WTC11 (cell line): Measurements from ENCODE around the gene ALDH2. TPM values are rescaled to one million over a fixed set of nuclear protein-coding genes. Genes with fewer than 3 reads are reported as not detected.
"Not testable (repeated sequence)": the region's sequence is repeated elsewhere in the genome, so short reads cannot be mapped to it uniquely, and the experiment has no call there.

Experiments
- ATAC-seq: fragments of 200-7000 bp; cut with Tn5 transposase; 2 replicates; pipeline ENCODE4 v1.10.0; 2021; ENCODE audit warnings: mild to moderate bottlenecking, moderate library complexity
- CTCF ChIA-PET: fragments of 300-600 bp; sonication (Branson Sonifier 250); formaldehyde crosslinking; loops from one replicate; lab custom pipeline; 2021; ENCODE audit warnings: antibody characterized with exemption; lab: Charles Lee
- POLR2A ChIA-PET: fragments of 350-600 bp; sonication (Branson Sonifier 250); formaldehyde crosslinking; loops from one replicate; lab custom pipeline; 2021; ENCODE audit warnings: antibody characterized with exemption; lab: Charles Lee
- DNase-seq: peaks from one replicate; pipeline ENCODE4 v3.0.0; 2021; ENCODE audit warnings: low spot score
- H3K27ac Mint-ChIP-seq: 2 replicates; pipeline ENCODE4 v1.8.0; 2021; ENCODE audit warnings: mixed read lengths
- H3K27me3 Mint-ChIP-seq: 2 replicates; pipeline ENCODE4 v1.8.0; 2021; ENCODE audit warnings: low read depth, mild to moderate bottlenecking, moderate library complexity, mixed read lengths
- H3K36me3 Mint-ChIP-seq: 2 replicates; pipeline ENCODE4 v1.8.0; 2021; ENCODE audit warnings: mixed read lengths
- H3K4me1 Mint-ChIP-seq: 2 replicates; pipeline ENCODE4 v1.8.0; 2022; ENCODE audit warnings: mixed read lengths
- H3K4me3 Mint-ChIP-seq: 2 replicates; pipeline ENCODE4 v1.8.0; 2021; ENCODE audit warnings: mild to moderate bottlenecking, moderate library complexity, mixed read lengths
- H3K9me3 Mint-ChIP-seq: 2 replicates; pipeline ENCODE4 v1.8.0; 2021; ENCODE audit warnings: mixed read lengths
- E2F4 ChIP-seq: sonication (generic); formaldehyde crosslinking; IDR thresholded peaks from 2 replicates; pipeline ENCODE4 v1.8.1; 2022; ENCODE audit warnings: low read depth, mild to moderate bottlenecking, moderate library complexity, missing genetic modification reagents, borderline replicate concordance
- ERG ChIP-seq: fragments of 250-450 bp; sonication (Bioruptor Pico); IDR thresholded peaks from 2 replicates; pipeline ENCODE4 v1.8.0; 2021; ENCODE audit warnings: mild to moderate bottlenecking
- FOXP4 ChIP-seq: sonication (generic); formaldehyde crosslinking; IDR thresholded peaks from 2 replicates; pipeline ENCODE4 v1.8.0; 2022; ENCODE audit warnings: mild to moderate bottlenecking, missing genetic modification reagents
- IRF1 ChIP-seq: sonication (generic); formaldehyde crosslinking; IDR thresholded peaks from 2 replicates; pipeline ENCODE4 v1.8.0; 2023; ENCODE audit warnings: missing genetic modification reagents
- PRDM15 ChIP-seq: sonication (generic); formaldehyde crosslinking; IDR thresholded peaks from 2 replicates; pipeline ENCODE4 v1.8.0; 2022; ENCODE audit warnings: missing genetic modification reagents
- SMAD3 ChIP-seq: sonication (generic); formaldehyde crosslinking; IDR thresholded peaks from 2 replicates; pipeline ENCODE4 v1.8.0; 2022; ENCODE audit warnings: missing genetic modification reagents, mild to moderate bottlenecking, borderline replicate concordance
- USF2 ChIP-seq: sonication (generic); formaldehyde crosslinking; IDR thresholded peaks from 2 replicates; pipeline ENCODE4 v1.8.1; 2023; ENCODE audit warnings: mild to moderate bottlenecking, missing genetic modification reagents, moderate library complexity
- ZBTB21 ChIP-seq: sonication (generic); formaldehyde crosslinking; IDR thresholded peaks from 2 replicates; pipeline ENCODE4 v1.8.1; 2023; ENCODE audit warnings: mild to moderate bottlenecking, missing genetic modification reagents, borderline replicate concordance
- ZNF219 ChIP-seq: sonication (generic); formaldehyde crosslinking; IDR thresholded peaks from 2 replicates; pipeline ENCODE4 v1.8.0; 2023; ENCODE audit warnings: missing genetic modification reagents, mild to moderate bottlenecking, borderline replicate concordance
- ZNF512 ChIP-seq: sonication (generic); formaldehyde crosslinking; IDR thresholded peaks from 2 replicates; pipeline ENCODE4 v1.8.1; 2022; ENCODE audit warnings: missing genetic modification reagents, borderline replicate concordance
- ZNF671 ChIP-seq: fragments of 250-450 bp; sonication (Bioruptor Pico); IDR thresholded peaks from 2 replicates; pipeline ENCODE4 v1.8.0; 2021; ENCODE audit warnings: mild to moderate bottlenecking
- ZSCAN18 ChIP-seq: fragments of 250-450 bp; sonication (Bioruptor Pico); IDR thresholded peaks from 2 replicates; pipeline ENCODE4 v2.1.2; 2022; ENCODE audit warnings: mild to moderate bottlenecking, moderate library complexity
- total RNA-seq: library from RNA; stranded (reverse); gene quantifications from 3 replicates; pipeline ENCODE4 v1.2.3, GENCODE V29; 2021

The ALDH2 gene
- total RNA-seq, 1 experiment from 2014 or later, result 36.7 TPM

GRCh38 chr12:111819191-111820158 is 52.7 kb downstream of the ALDH2 start (continued):
- TF ChIP-seq PRDM15 (no peak), FOXP4 (no peak)

GRCh38 chr12:111820828-111821227 is 54.1 kb downstream of the ALDH2 start:
- CTCF ChIA-PET, H3K27ac Mint-ChIP-seq, POLR2A ChIA-PET, DNase-seq, ATAC-seq, H3K27me3 Mint-ChIP-seq, H3K4me3 Mint-ChIP-seq: not testable (repeated sequence)
- peak; percentile 67 for TF ChIP-seq USF2 (CRISPR knock-in tag)
- Mint-ChIP-seq H3K36me3 (peaks cover 24% of the 10 kb centered on the region), H3K9me3 (peaks cover 55% of the 10 kb centered on the region), H3K4me1 (peaks cover 18% of the 10 kb centered on the region)

- DNase-seq, result no peak
- ATAC-seq, result no peak
- Mint-ChIP-seq H3K4me1 (peaks cover 18% of the 10 kb centered on the region), H3K9me3 (peaks cover 45% of the 10 kb centered on the region), H3K27ac (no peak overlapping the region), H3K27me3 (peaks cover 3% of the 10 kb centered on the region; the same call in 1 of the 2 replicates), H3K4me3 (no peak overlapping the region), H3K36me3 (peaks cover 22% of the 10 kb centered on the region)
- ChIA-PET POLR2A (no interaction called here), CTCF (interaction anchor here (0.9 to 1.3 kb wide), 2 partner anchors 8 to 10 kb away, joined by 3 read pairs; no protein-coding TSS in a partner anchor)
- TF ChIP-seq ZNF671 (CRISPR knock-in tag), result no peak
Observed at GRCh38 chr12:111822886-111823285, 56.2 kb downstream of the ALDH2 start.

- no peak overlapping the region for H3K27ac Mint-ChIP-seq
- peaks cover 22% of the 10 kb centered on the region for H3K36me3 Mint-ChIP-seq
- POLR2A ChIA-PET, result no interaction called here
- ATAC-seq (no peak), DNase-seq (no peak)
- H3K9me3 Mint-ChIP-seq, result peaks cover 51% of the 10 kb centered on the region
- H3K27me3 Mint-ChIP-seq, result peaks cover 3% of the 10 kb centered on the region; the same call in 1 of the 2 replicates
- peaks cover 18% of the 10 kb centered on the region for H3K4me1 Mint-ChIP-seq
- H3K4me3 Mint-ChIP-seq, result no peak overlapping the region
- CTCF ChIA-PET, result interaction anchor here (1.3 kb wide), 1 partner anchor 9 kb away, joined by 3 read pairs; no protein-coding TSS in a partner anchor
- TF ChIP-seq ZNF512 (CRISPR knock-in tag) (no peak), ZNF219 (no peak), IRF1 (CRISPR knock-in tag) (no peak), ZNF671 (CRISPR knock-in tag) (no peak), ZSCAN18 (CRISPR knock-in tag) (no peak), ERG (no peak), E2F4 (CRISPR knock-in tag) (no peak), SMAD3 (CRISPR knock-in tag) (no peak), ZBTB21 (CRISPR knock-in tag) (no peak)
Observed at GRCh38 chr12:111823891-111824290, 57.2 kb downstream of the ALDH2 start.
